8988T (cell line): ENCODE measurements around the gene TIAM1.

Source experiments
- DNase-seq: peaks from one replicate; pipeline ENCODE4 v3.0.0; 2011

The TIAM1 gene

DNA sequence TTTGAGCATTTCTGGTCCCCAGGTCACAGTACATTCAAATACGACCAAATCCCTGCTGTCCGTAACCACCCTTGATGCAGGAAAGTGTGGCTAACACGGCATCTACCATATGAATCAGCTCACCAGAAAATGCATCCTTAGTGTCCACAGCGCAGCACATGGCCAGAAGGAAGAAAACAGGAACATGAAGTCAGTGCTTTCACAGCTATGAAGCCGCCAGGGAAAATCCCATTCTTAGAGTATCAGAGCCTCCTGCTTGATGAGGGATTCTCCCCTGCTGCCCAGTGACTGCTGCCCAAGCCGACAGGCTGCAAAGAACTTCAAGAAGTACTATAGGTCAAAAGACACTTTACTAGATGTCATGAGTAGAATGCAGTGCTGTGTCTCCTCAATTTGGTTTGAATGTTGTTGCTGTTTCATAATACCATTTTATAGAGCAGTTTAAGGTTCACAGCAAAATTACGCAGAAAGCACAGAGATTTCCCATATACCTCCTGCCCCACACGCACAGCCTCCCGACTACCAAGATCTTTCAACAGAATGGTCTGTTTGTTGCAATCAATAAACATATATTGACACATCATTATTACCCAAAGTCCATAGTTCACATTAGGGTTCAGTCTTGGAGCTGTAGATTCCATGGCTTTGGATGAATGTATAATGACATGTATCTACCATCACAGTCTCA, 14.5 kb downstream of the TIAM1 start:
- no peak for DNase-seq

DNA sequence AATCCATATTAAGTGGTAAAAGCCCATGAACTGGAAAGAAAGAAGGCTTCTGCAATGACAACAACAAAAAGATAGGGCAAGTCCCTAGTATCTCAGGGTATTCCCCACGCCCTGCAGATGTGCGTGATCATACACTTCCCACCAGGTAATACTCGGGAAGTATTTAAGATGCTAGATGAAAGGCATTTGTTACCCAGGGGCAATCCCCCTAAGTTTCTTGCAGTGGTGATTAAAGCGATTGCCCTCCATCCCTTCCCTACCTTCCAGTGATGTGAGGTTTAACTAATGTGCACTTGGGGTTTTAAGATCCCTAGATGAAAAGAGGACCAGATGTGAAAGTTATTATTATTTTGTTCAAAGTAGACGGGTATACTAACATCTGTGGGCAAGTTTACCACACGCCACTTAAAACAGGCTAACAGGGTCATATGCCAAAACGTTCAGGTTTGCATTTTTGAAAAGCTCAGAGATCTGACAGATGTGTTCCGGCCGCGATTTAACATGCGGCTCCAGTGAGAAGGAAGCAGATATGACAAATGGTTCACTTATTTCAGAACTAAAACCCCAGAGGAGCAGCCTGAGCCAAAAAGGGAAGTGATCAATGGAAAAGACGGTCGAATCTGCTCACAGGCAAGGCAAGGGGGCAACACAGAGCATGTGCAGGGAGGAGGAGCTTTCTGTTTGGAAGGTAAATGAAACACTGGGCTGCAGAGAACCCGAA, 17.4 kb downstream of the TIAM1 start:
- no peak for DNase-seq

DNA sequence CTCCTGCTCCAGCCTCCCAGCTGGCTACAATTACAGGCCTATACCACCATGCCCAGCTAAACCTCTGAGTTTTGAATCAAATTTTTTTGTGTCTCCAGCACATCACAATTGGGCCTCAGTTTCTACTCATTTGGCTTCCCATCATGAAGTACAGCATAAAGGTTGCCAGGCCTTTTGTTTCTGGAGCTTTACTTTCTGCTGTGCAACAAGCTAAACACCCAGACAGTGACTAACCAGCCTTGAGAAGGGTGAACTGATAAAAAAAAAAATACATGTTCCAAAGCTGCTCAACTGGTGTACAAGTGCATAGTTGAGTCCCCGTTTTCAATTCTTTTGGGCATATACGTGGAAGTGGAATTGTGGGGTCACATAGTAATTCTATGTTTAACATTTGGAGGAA, 25.1 kb downstream of the TIAM1 start:
- DNase-seq, result no peak

DNA sequence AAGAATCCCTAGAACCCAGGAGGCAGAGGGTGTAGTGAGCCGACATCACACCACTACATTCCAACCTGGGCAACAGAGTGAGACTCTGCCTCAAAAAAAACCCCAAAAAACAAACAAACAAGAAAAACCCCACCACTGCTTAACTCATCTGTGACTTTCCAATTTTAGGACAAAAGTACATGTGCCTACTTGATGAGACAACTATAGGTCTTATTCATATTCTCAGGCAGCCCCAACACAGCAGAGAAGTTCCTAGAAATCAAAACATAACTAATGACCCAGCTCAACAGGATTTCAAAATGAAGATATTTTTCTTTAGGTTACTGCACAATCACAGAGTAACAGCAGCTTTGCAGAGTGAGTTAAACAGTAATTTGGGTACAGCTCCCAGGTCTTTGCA, 26.4 kb downstream of the TIAM1 start:
- DNase-seq, result no peak

DNA sequence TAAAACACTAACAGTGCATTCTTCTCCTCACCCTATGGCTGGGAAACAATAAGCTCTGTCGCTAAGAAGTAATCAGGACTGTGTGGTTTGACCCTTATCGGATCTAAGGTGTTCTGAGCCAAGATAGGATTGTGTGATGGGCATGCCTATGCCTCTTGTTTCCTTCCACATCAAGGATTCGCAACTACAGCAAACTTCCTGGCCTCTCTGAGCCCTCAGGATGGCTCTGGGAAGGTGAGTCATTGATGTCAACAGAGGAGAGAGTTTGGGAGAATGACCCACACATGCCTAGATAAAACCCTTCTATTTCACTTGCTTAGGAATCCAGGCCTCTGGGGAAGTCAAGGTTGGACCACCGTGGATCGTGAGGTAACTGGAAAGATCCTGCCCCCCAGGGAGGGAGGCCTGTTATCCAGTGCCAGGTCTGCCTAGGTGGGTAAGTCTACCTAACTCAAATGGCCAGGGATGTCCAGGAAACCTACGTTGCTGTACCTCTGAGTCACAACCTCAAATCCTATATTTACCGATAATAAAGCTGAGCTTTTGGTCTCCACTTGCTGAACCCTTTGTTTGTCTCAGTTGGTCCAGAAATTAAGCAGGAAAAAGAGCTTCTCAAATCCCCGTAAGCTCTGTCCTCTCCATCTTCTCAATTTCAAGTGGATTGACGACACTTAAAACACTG, 27.4 kb downstream of the TIAM1 start:
- no peak for DNase-seq

DNA sequence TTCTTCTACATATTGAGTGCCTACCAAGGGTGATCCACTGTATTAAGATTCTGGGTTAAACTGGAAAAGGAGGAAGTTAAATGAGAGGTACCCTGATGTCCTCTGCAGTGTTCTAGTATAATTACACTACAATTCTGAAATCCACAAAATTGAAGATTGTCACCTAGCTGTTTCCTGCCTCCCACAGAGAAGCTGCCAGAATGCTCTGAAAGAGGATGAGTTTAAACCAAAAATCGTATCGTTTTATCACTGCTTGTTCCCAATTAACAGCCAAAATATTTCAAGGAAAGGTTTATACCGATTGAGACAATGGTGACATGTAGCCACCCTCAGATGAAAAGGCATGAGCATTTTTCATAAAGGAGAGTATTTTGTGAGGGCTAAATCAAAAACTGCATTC, 28.0 kb downstream of the TIAM1 start:
- DNase-seq, result no peak

DNA sequence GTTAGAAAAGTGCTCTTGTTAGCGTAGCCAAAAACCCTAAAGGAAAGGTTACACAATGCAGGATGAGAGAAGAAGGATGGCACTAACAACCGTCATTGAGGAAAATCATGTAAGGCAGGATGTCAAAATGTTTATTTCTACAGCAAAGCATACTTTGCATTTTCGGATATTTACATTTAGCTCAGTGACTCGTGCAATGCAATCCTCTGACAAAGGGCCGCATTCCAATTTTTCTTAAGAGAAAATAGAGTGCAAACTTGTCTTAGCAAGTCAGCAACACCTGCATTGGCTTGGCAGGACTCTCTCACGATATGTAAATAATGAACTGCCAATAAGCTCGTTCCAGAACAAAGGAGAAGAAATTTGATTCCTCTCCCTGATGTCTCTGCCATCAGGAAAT, 33.3 kb downstream of the TIAM1 start:
- DNase-seq, result no peak

GRCh38 chr21:31308584-31308983, 35.5 kb downstream of the TIAM1 start:
- DNase-seq, result no peak

DNA sequence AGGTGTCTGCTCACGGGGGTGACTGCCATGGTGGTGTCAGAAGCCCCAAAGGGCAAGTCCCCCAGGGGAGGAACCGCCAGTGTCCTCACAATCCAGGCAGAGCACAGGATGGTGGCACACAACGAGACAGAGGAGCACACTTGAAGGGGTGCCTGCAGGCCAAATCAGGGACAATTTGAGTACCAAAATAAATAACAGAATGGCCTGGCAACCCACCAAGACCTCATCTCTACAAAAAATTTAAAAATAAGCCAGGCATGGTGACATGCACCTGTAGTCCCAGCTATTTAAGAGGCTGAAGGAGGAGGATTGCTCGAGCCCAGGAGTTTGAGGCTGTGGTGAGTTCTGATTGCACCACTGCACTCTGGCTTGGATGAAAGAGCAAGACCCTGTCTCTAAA, 38.2 kb downstream of the TIAM1 start:
- DNase-seq, result no peak

DNA sequence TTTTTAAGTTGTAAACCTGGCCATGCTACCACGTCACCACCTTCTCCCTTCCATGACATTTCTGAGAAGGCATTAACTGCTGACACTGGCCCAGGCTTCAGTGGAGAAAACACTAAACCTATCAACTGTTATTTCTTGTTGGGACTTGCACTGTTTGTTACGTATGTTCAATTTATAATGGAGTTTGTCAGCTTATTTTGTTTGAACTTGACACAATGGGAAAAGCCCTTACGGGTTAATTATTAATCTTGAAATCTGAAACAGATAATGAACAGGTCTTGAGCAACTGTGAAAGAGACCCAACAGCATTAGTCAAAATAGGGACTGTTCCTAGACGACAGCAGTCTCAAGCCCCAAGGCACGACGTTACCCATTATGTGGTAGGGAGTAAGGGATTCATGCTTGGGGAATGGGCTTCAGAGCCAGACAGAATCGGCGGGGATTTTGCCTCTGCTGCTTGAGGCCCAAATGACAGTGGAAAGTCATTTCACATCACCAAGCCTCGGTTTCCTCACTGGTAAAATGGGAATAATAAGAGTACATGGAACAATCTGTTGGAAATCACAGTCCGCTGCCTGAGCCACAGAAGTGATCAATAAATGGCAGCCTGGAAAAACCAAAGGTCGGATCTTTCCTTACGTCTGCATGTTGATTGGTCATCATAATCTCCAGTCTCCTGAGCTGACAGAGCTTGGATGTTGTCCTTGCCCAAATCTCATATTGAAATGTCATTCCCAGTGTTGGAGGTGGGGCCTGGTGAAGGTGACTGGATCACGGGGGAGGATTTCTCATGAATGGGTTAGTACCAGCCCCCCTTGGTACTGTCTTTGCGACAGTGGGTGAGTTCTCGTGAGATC, 44.5 kb downstream of the TIAM1 start:
- DNase-seq, result no peak

GRCh38 chr21:31298618-31299269, 45.3 kb downstream of the TIAM1 start:
- DNase-seq, result no peak

- no peak for DNase-seq
Measured at GRCh38 chr21:31297806-31298205, 46.3 kb downstream of the TIAM1 start.

DNA sequence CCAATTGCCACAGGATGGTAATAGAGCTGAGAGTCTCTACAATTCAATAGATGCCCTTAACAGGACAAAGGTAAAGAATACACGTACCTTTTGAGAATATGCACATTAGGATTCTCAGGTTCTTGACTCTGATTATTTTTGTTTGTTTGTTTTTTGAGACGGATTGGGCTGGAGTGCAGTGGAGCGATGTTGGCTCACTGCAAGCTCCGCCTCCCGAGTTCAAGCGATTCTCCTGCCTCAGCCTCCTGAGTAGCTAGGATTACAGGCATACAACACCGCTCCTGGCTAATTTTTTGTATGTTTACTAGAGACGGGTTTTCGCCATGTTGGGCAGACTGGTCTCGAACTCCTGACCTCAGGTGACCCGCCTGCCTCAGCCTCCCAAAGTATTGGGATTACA, 48.4 kb downstream of the TIAM1 start:
- no peak for DNase-seq

DNA sequence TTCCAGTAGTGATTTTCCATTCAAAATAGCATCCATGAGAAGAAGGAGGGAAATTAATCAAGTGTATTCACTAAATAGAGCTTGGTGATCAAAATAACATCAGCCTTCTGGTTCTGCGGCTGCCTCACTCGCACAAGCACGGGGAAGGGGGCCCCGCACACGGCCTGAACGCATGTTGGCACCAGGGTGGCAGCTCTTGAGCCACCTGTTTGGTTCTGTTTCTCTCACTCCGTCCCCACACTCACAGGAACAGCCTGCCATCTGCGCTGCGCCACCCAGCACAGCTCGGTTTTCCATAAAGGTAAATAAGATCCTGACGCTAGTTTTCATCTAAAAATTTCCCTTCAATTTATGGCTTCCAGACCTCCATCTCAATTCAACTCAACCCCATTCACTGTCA, 49.4 kb downstream of the TIAM1 start:
- DNase-seq, result no peak

DNA sequence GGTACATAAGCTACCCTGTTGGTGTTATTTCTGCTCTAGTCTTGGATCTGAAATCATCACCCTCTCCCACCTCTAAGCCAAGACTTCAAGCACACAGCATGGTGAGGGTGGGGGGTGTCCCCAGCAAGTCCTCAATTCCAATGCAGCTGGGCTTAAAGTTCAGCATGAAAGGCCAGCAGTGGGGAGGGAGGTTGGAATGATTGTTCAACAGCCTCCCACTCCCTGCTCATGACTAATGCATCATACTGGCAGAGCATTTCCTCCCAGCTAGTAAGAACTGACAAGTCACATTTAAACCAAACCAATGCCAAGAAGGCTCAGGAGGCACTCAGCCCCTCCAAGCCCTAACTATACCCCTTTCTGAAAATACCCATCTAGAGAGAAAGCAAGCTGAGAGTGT, 50.1 kb downstream of the TIAM1 start:
- peak; percentile 33 for DNase-seq

GRCh38 chr21:31290765-31291164, 53.3 kb downstream of the TIAM1 start:
- no peak for DNase-seq

GRCh38 chr21:31289702-31290101, 54.4 kb downstream of the TIAM1 start:
- DNase-seq, result no peak

- DNase-seq, result no peak
Measured at GRCh38 chr21:31288191-31288590, 55.9 kb downstream of the TIAM1 start.

DNA sequence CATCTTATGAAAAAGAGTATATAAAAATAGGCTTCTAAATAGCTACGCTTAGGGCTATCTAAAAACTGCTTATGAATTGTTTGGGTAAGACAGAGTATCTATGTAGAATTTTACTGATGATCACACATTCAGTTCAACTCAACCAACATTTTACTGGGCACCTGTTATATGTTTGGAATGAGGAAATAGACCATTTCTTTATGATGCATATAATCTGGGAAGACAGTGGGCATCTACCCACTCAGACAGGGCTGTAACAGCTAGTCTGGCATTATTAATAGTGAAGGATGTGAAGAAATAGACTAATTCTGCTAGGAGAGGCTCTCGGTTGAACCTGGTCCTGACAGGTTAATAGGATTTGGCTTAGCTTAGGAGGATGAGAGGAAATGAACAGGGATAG, 56.9 kb downstream of the TIAM1 start:
- no peak for DNase-seq

- no peak for DNase-seq
Measured at GRCh38 chr21:31286621-31287020, 57.4 kb downstream of the TIAM1 start.

- DNase-seq, result no peak
Measured at GRCh38 chr21:31284797-31285397, 59.2 kb downstream of the TIAM1 start.

- no peak for DNase-seq
Measured at GRCh38 chr21:31283025-31283424, 61.0 kb downstream of the TIAM1 start.
